Measurements from ENCODE around the gene HOPX.
"Not testable (repeated sequence)": the region's sequence is repeated elsewhere in the genome, so short reads cannot be mapped to it uniquely, and the experiment has no call there.

The HOPX gene

GRCh38 chr4:56622176-56622575 is 58.9 kb downstream of the HOPX start:
- DNase-seq, result no peak

GRCh38 chr4:56619816-56620215 is 61.3 kb downstream of the HOPX start:
- DNase-seq, result no peak

- no peak for DNase-seq
Measured at GRCh38 chr4:56619160-56619559, 61.9 kb downstream of the HOPX start.

GRCh38 chr4:56618734-56619133 is 62.4 kb downstream of the HOPX start:
- no peak for DNase-seq

GRCh38 chr4:56613101-56613862 is 67.8 kb downstream of the HOPX start:
- no peak for DNase-seq

GRCh38 chr4:56612282-56612681 is 68.8 kb downstream of the HOPX start:
- no peak for DNase-seq

GRCh38 chr4:56611501-56611900 is 69.6 kb downstream of the HOPX start:
- DNase-seq, result no peak

- DNase-seq, result not testable (repeated sequence)
Measured at GRCh38 chr4:56610170-56610569, 70.9 kb downstream of the HOPX start.

GRCh38 chr4:56607926-56608325 is 73.2 kb downstream of the HOPX start:
- no peak for DNase-seq

GRCh38 chr4:56606385-56606784 is 74.7 kb downstream of the HOPX start:
- no peak for DNase-seq

- DNase-seq, result not testable (repeated sequence)
Measured at GRCh38 chr4:56605464-56605863, 75.6 kb downstream of the HOPX start.

- DNase-seq, result no peak
Measured at GRCh38 chr4:56603297-56603696, 77.8 kb downstream of the HOPX start.

Data from bone marrow (tissue), 2 donors.